IPS-20b (cell line): ENCODE measurements around the gene CACNA2D1.

Experiments
- H3K27ac ChIP-seq: one replicate; pipeline ENCODE4 v1.5.1; 2013; ENCODE audit warnings: low read length
- H3K27me3 ChIP-seq: 2 replicates; pipeline ENCODE4 v1.6.1; 2013; ENCODE audit warnings: mild to moderate bottlenecking, low read length, inconsistent platforms; ENCODE audit not compliant: insufficient read depth
- H3K36me3 ChIP-seq: 2 replicates; pipeline ENCODE4 v1.6.1; 2013; ENCODE audit warnings: low read depth, mild to moderate bottlenecking, inconsistent platforms, low read length, moderate library complexity; ENCODE audit not compliant: insufficient read depth
- H3K4me1 ChIP-seq: 2 replicates; pipeline ENCODE4 v1.6.1; 2013; ENCODE audit warnings: mild to moderate bottlenecking, control low read depth, inconsistent platforms, low read length, moderate library complexity; ENCODE audit not compliant: insufficient read depth
- H3K4me3 ChIP-seq: 2 replicates; pipeline ENCODE4 v1.5.1; 2013; ENCODE audit warnings: mild to moderate bottlenecking, low read length, inconsistent platforms
- H3K9ac ChIP-seq: 2 replicates; pipeline ENCODE4 v1.6.1; 2013; ENCODE audit warnings: low read depth, mild to moderate bottlenecking, inconsistent platforms, low read length, moderate library complexity
- H3K9me3 ChIP-seq: 2 replicates; pipeline ENCODE4 v1.6.1; 2013; ENCODE audit warnings: mild to moderate bottlenecking, low read depth, low read length, inconsistent platforms; ENCODE audit not compliant: insufficient read depth

Gene CACNA2D1

GRCh38 chr7:81986723-81987470 lies 456.7 kb downstream of the CACNA2D1 start:
- Histone ChIP-seq H3K4me1 (no peaks in the 10 kb centered on the region), H3K4me3 (no peak overlapping the region), H3K36me3 (peaks cover 11% of the 10 kb centered on the region; the same call in 1 of the 2 replicates), H3K27me3 (no peaks in the 10 kb centered on the region), H3K27ac (no peak overlapping the region), H3K9me3 (no peaks in the 10 kb centered on the region), H3K9ac (no peak overlapping the region)

DNA sequence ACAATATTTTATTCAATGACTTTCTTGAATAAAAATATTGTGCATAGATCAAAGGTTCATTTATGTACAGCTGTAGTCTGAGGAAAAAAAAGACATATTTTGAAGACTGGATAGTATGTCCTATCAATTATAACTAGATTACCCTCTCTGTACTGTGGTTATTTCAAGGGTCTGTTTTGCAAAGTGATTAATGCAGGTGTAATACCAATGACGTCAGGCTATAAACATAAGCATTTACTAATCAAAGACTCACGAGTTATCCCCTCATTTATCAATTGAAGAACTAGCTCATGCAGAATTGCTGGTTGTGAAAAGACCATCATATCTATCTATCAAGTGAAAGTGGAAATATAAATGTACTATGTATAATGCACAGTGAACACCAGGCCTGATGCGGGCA lies 460.2 kb downstream of the CACNA2D1 start:
- Histone ChIP-seq H3K4me1 (no peaks in the 10 kb centered on the region), H3K9ac (no peak overlapping the region), H3K9me3 (no peaks in the 10 kb centered on the region), H3K27me3 (no peaks in the 10 kb centered on the region), H3K36me3 (no peaks in the 10 kb centered on the region), H3K4me3 (no peak overlapping the region), H3K27ac (no peak overlapping the region)

GRCh38 chr7:81973117-81973516 lies 470.5 kb downstream of the CACNA2D1 start:
- H3K27me3 ChIP-seq, result no peaks in the 10 kb centered on the region
- H3K9ac ChIP-seq, result no peak overlapping the region
- no peaks in the 10 kb centered on the region; the same call in none of the 2 replicates for H3K36me3 ChIP-seq
- no peak overlapping the region for H3K27ac ChIP-seq
- no peak overlapping the region for H3K4me3 ChIP-seq
- no peaks in the 10 kb centered on the region for H3K4me1 ChIP-seq
- H3K9me3 ChIP-seq, result no peaks in the 10 kb centered on the region

GRCh38 chr7:81960026-81960425 lies 483.6 kb downstream of the CACNA2D1 start:
- Histone ChIP-seq H3K4me3 (no peak overlapping the region), H3K4me1 (no peaks in the 10 kb centered on the region), H3K9ac (no peak overlapping the region), H3K36me3 (0 out of 2 replicates have a peak, but pooled peaks cover 13% of the 10 kb centered on the region), H3K9me3 (no peaks in the 10 kb centered on the region), H3K27me3 (no peaks in the 10 kb centered on the region), H3K27ac (no peak overlapping the region)

GRCh38 chr7:81957517-81957916 lies 486.1 kb downstream of the CACNA2D1 start:
- no peaks in the 10 kb centered on the region for H3K27me3 ChIP-seq
- no peak overlapping the region for H3K9ac ChIP-seq

GRCh38 chr7:81956520-81956919 lies 487.1 kb downstream of the CACNA2D1 start:
- Histone ChIP-seq H3K36me3 (0 out of 2 replicates have a peak, but pooled peaks cover 8% of the 10 kb centered on the region), H3K9ac (no peak overlapping the region), H3K9me3 (no peaks in the 10 kb centered on the region), H3K27me3 (no peaks in the 10 kb centered on the region), H3K4me3 (no peak overlapping the region), H3K4me1 (no peaks in the 10 kb centered on the region), H3K27ac (no peak overlapping the region)

More at GRCh38 chr7:81957517-81957916, 486.1 kb downstream of the CACNA2D1 start:
- 0 out of 2 replicates have a peak, but pooled peaks cover 8% of the 10 kb centered on the region for H3K36me3 ChIP-seq
- no peaks in the 10 kb centered on the region for H3K4me1 ChIP-seq
- no peak overlapping the region for H3K27ac ChIP-seq
- H3K4me3 ChIP-seq, result no peak overlapping the region
- no peaks in the 10 kb centered on the region for H3K9me3 ChIP-seq

- H3K4me3 ChIP-seq, result 0 out of 2 replicates have a peak overlapping the region, but pooled peaks have one; percentile 7
- peak overlapping the region; percentile 2; the same call in 1 of the 2 replicates for H3K9ac ChIP-seq
- H3K27me3 ChIP-seq, result no peaks in the 10 kb centered on the region
- H3K36me3 ChIP-seq, result no peaks in the 10 kb centered on the region
- H3K4me1 ChIP-seq, result peaks cover 17% of the 10 kb centered on the region; the same call in 1 of the 2 replicates
- H3K27ac ChIP-seq, result no peak overlapping the region
- no peaks in the 10 kb centered on the region for H3K9me3 ChIP-seq
Observed at GRCh38 chr7:81949306-81949705, 494.3 kb downstream of the CACNA2D1 start.

- H3K27ac ChIP-seq, result no peak overlapping the region
- H3K36me3 ChIP-seq, result no peaks in the 10 kb centered on the region
- no peak overlapping the region for H3K4me3 ChIP-seq
- H3K9me3 ChIP-seq, result no peaks in the 10 kb centered on the region
- no peaks in the 10 kb centered on the region for H3K27me3 ChIP-seq
- H3K9ac ChIP-seq, result no peak overlapping the region
- peaks cover 4% of the 10 kb centered on the region; the same call in 1 of the 2 replicates for H3K4me1 ChIP-seq
Observed at GRCh38 chr7:81944058-81944457, 499.5 kb downstream of the CACNA2D1 start.

- H3K36me3 ChIP-seq, result no peaks in the 10 kb centered on the region
- H3K4me3 ChIP-seq, result no peak overlapping the region
Observed at GRCh38 chr7:81937091-81937490, 506.5 kb downstream of the CACNA2D1 start.

DNA sequence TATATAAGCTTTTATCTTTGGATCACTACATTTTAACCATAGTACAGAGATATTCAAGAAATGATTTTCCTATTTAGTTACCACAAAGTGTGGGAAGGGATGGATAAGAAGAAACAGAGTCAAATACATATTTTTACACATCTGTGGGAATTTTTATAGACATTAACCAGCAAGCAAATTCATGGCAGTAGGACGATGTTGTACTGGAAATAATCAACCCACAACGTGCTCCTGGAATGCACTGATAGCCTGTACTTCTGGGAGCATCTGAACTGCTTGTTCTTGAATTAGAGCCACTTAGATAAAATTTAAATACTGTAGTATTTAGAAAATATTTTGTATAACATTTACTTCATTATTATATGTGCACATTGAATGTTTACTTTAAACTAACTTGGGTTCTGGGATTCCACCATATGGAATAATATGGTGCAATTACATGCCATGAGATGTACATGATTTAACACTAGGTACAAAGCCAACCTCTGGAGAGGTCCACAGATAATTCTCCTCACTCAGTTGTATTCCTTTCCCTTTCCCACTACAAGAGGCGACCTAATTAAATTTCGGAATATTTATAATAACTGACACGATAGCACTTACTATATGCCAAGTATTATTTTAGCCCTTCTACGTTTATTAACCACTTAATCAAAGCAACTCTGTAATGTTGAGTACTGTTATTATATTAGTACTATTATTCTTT lies 508.8 kb downstream of the CACNA2D1 start:
- Histone ChIP-seq H3K27ac (no peak overlapping the region), H3K9me3 (no peaks in the 10 kb centered on the region), H3K4me3 (no peak overlapping the region), H3K4me1 (no peaks in the 10 kb centered on the region), H3K36me3 (no peaks in the 10 kb centered on the region), H3K27me3 (no peaks in the 10 kb centered on the region), H3K9ac (no peak overlapping the region)

More at GRCh38 chr7:81937091-81937490, 506.5 kb downstream of the CACNA2D1 start:
- no peaks in the 10 kb centered on the region for H3K9me3 ChIP-seq
- no peak overlapping the region for H3K9ac ChIP-seq
- H3K4me1 ChIP-seq, result no peaks in the 10 kb centered on the region
- no peak overlapping the region for H3K27ac ChIP-seq
- H3K27me3 ChIP-seq, result no peaks in the 10 kb centered on the region

DNA sequence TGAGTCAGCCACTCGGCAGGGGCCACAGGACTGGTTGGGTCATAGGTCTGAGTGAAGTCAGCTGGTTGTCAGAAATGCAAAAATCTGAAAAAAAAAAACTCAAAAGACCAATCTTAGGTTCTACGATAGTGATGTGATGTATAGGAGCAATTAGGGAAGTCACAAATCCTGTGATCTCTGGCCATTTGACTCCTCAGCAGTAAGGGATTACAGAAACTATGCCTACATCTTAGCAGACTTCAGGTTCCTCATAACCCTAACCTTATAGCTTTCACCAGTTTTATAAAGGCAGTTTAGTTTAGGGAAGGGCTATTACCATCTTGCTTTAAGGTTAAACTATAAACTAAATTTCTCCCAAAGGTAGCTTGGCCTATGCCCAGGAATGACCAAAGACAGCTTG lies 510.6 kb downstream of the CACNA2D1 start:
- no peak overlapping the region for H3K27ac ChIP-seq
- no peak overlapping the region for H3K9ac ChIP-seq
- no peaks in the 10 kb centered on the region for H3K36me3 ChIP-seq
- no peaks in the 10 kb centered on the region for H3K9me3 ChIP-seq
- no peak overlapping the region for H3K4me3 ChIP-seq
- no peaks in the 10 kb centered on the region for H3K27me3 ChIP-seq
- H3K4me1 ChIP-seq, result no peaks in the 10 kb centered on the region

- H3K9ac ChIP-seq, result no peak overlapping the region
- H3K36me3 ChIP-seq, result no peaks in the 10 kb centered on the region
- no peaks in the 10 kb centered on the region for H3K27me3 ChIP-seq
- H3K27ac ChIP-seq, result no peak overlapping the region
- no peaks in the 10 kb centered on the region for H3K9me3 ChIP-seq
- no peak overlapping the region for H3K4me3 ChIP-seq
- H3K4me1 ChIP-seq, result peaks cover under 1% of the 10 kb centered on the region; the same call in 1 of the 2 replicates
Observed at GRCh38 chr7:81929386-81929785, 514.2 kb downstream of the CACNA2D1 start.
